Keratinocyte (primary cell): Measurements from ENCODE around the gene DOCK1. TPM values are rescaled to one million over a fixed set of nuclear protein-coding genes. Genes with fewer than 3 reads are reported as not detected.

Experiments used
- DNase-seq: peaks from one replicate; pipeline ENCODE4 v3.0.0-alpha.2; 2011; ENCODE audit warnings: low read depth, missing footprints, low spot score
- FAIRE-seq: peaks from 2 replicates; lab custom pipeline; 2011; peaks lifted over from hg19 to GRCh38; lab: Jason Lieb, UNC
- H2AFZ ChIP-seq: 2 replicates; pipeline ENCODE4 v1.6.0; 2012; ENCODE audit warnings: low read length, control low read depth, inconsistent platforms; ENCODE audit not compliant: control insufficient read depth
- H3K27ac ChIP-seq: 2 replicates; pipeline ENCODE4 v1.5.1; 2011; ENCODE audit warnings: low read length; ENCODE audit not compliant: control insufficient read depth, insufficient read depth
- H3K27me3 ChIP-seq: 3 replicates; pipeline ENCODE4 v1.6.0; 2011; ENCODE audit warnings: low read length; ENCODE audit not compliant: control insufficient read depth, insufficient read depth; ENCODE audit errors: extremely low read depth
- H3K36me3 ChIP-seq, 2 experiments: 2 replicates in 1 of 2; 3 replicates in 1 of 2; pipeline ENCODE4 v1.5.1; 2011; ENCODE audit warnings: low read length in 2 of 2, mild to moderate bottlenecking in 1 of 2; ENCODE audit not compliant: control insufficient read depth in 2 of 2, insufficient read depth in 2 of 2; ENCODE audit errors: extremely low read depth in 1 of 2
- H3K4me1 ChIP-seq: 3 replicates; pipeline ENCODE4 v1.5.1; 2011; ENCODE audit warnings: low read length; ENCODE audit not compliant: control insufficient read depth, insufficient read depth; ENCODE audit errors: extremely low read depth
- H3K4me2 ChIP-seq: 3 replicates; pipeline ENCODE4 v1.6.0; 2011; ENCODE audit warnings: low read depth, low read length; ENCODE audit not compliant: control insufficient read depth, insufficient read depth; ENCODE audit errors: extremely low read depth
- H3K4me3 ChIP-seq, 3 experiments: fragments of 200-600 bp in 1 of 3; sonication (generic) in 1 of 3; 2 replicates in 2 of 3; 3 replicates in 1 of 3; pipeline ENCODE4 v1.5.1; 2011 to 2016; ENCODE audit warnings: low read length in 3 of 3, mild to moderate bottlenecking in 3 of 3, control low read depth in 2 of 3, inconsistent platforms in 1 of 3, low read depth in 1 of 3, mixed read lengths in 1 of 3, mixed run types in 1 of 3, moderate library complexity in 1 of 3; ENCODE audit not compliant: control insufficient read depth in 2 of 3, insufficient read depth in 2 of 3; ENCODE audit errors: extremely low read depth in 1 of 3
- H3K79me2 ChIP-seq: 2 replicates; pipeline ENCODE4 v1.6.0; 2012; ENCODE audit warnings: low read length; ENCODE audit not compliant: control insufficient read depth, insufficient read depth
- H3K9ac ChIP-seq: 3 replicates; pipeline ENCODE4 v1.6.0; 2011; ENCODE audit warnings: low read length; ENCODE audit not compliant: control insufficient read depth, insufficient read depth; ENCODE audit errors: extremely low read depth
- H3K9me1 ChIP-seq: 3 replicates; pipeline ENCODE4 v1.6.0; 2011; ENCODE audit warnings: low read length; ENCODE audit not compliant: control insufficient read depth, insufficient read depth; ENCODE audit errors: extremely low read depth
- H3K9me3 ChIP-seq: 2 replicates; pipeline ENCODE4 v1.5.1; 2012; ENCODE audit warnings: low read depth, low read length; ENCODE audit not compliant: control insufficient read depth
- H4K20me1 ChIP-seq: 3 replicates; pipeline ENCODE4 v1.6.0; 2011; ENCODE audit warnings: low read length; ENCODE audit not compliant: control insufficient read depth, insufficient read depth; ENCODE audit errors: extremely low read depth
- EZH2 ChIP-seq: IDR thresholded peaks from one replicate; pipeline ENCODE4 v1.6.1; 2012; ENCODE audit warnings: inconsistent platforms, mild to moderate bottlenecking, low read length, moderate library complexity
- dilution Hi-C: fragments of 300-500 bp; cut with MboI; formaldehyde crosslinking; loops from one replicate; pipeline ENCODE4 v1.7.0; 2020; ENCODE audit warnings: low sequenced_read_pairs; ENCODE audit not compliant: extremely low pct_ligation_motif_present
- polyA plus RNA-seq, 5 experiments: library from polyadenylated mRNA; depleted of rRNA in 3 of 5; stranded (reverse) in 3 of 5; stranded (forward) in 1 of 5; unstranded in 1 of 5; fragments of >200 nt; gene quantifications; 1 replicate in 1 of 5; 2 replicates in 3 of 5; 3 replicates in 1 of 5; pipeline versions ENCODE4 v1.2.1 to v1.2.3, GENCODE V29; 2011 to 2012; ENCODE audit warnings: missing spikeins in 2 of 5, low read depth in 1 of 5, low replicate concordance in 1 of 5
- TF ChIP-seq, protein P1 (sequence below), 3 experiments: IDR thresholded peaks in 1 of 3; conservative IDR thresholded peaks in 1 of 3; optimal IDR thresholded peaks in 1 of 3; 2 replicates in 2 of 3; 3 replicates in 1 of 3; pipeline versions ENCODE3 to v1.5.1; 2011; ENCODE audit warnings: low read length in 3 of 3, mild to moderate bottlenecking in 3 of 3, moderate library complexity in 2 of 3, control low read depth in 1 of 3, inconsistent platforms in 1 of 3; ENCODE audit not compliant: insufficient read depth in 2 of 3; ENCODE audit errors: extremely low read depth in 1 of 3

Gene DOCK1
- polyA plus RNA-seq, 1 donor (not counting 4 experiments of a cell fraction or from before 2014, with no cell fraction given): 15.7 TPM

DNA sequence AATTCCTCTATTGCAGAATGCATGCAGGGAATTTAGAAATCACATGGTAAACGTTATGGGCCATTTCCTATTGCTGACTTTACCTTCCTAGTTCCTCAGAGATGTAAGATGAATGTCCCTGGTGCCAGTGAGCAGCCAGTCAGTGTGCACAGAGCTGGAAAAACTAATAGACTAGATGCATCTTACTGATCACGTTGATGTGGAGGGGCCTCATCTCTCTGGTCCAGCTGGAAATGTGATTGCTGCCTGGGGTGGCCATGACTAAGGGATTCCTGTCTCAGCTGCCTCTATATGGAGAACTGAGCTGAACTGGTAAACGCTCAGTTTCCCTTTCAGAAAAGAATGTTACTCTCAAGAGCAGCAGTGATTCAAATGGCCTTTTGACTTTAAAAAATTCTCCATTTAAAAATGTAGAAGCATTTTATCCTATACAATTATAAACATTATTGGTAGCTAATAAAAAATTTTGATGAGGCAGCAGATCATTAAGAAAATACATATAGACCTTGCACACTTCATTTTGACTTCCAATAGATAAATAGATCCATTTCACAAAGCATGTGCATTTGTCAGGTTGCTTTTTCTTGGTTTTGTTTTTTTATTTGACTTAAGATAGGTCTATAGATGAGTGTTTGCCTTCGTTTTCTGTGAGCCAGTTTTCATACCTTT lies 371.7 kb downstream of the DOCK1 start:
- no peaks in the 10 kb centered on the region for H4K20me1 ChIP-seq
- H2AFZ ChIP-seq: no peak overlapping the region
- dilution Hi-C loops: no loop called here
- H3K27ac ChIP-seq: no peak overlapping the region
- H3K79me2 ChIP-seq: no peaks in the 10 kb centered on the region
- no peak for FAIRE-seq
- H3K4me3 ChIP-seq: no peak overlapping the region
- H3K4me2 ChIP-seq: no peak overlapping the region
- peaks cover 3% of the 10 kb centered on the region for H3K9me1 ChIP-seq
- no peaks in the 10 kb centered on the region for H3K9me3 ChIP-seq
- no peaks in the 10 kb centered on the region for H3K27me3 ChIP-seq
- H3K36me3 ChIP-seq: peaks cover 0 to 5% of the 10 kb centered on the region in 2 experiments
- no peak for DNase-seq
- H3K4me1 ChIP-seq: no peaks in the 10 kb centered on the region
- TF ChIP-seq, protein P1, sequence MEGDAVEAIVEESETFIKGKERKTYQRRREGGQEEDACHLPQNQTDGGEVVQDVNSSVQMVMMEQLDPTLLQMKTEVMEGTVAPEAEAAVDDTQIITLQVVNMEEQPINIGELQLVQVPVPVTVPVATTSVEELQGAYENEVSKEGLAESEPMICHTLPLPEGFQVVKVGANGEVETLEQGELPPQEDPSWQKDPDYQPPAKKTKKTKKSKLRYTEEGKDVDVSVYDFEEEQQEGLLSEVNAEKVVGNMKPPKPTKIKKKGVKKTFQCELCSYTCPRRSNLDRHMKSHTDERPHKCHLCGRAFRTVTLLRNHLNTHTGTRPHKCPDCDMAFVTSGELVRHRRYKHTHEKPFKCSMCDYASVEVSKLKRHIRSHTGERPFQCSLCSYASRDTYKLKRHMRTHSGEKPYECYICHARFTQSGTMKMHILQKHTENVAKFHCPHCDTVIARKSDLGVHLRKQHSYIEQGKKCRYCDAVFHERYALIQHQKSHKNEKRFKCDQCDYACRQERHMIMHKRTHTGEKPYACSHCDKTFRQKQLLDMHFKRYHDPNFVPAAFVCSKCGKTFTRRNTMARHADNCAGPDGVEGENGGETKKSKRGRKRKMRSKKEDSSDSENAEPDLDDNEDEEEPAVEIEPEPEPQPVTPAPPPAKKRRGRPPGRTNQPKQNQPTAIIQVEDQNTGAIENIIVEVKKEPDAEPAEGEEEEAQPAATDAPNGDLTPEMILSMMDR (optimal IDR thresholded peaks at IDR 0.05 in 1 of 3, IDR thresholded peaks at IDR 0.05 in 1 of 3, conservative IDR thresholded peaks at IDR 0.05 in 1 of 3; ENCODE audit: extremely low read depth in 1 of 3, insufficient read depth in 2 of 3, low read length in 3 of 3): no peak
- TF ChIP-seq EZH2: no peak
- H3K9ac ChIP-seq: no peak overlapping the region

DNA sequence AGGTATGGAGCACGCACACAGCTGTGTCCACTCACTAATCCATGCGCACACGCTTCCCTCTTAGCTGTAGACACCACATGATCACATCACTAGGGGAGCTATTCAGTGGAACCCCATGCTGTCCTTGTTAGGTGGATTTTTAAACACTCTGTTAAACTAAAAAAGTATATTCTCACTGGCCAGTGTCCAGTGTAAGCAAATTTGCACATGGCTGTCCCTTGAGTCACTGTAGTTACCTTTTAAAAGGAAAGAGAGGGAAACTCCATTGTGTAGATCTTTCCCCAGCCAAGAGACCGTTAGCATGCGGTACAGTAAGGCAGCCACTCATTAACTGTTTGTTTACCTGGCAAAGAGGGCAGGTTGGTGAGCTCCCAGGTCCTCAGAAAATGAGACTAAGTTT lies 372.8 kb downstream of the DOCK1 start:
- TF ChIP-seq EZH2: no peak
- TF ChIP-seq, protein P1 (optimal IDR thresholded peaks at IDR 0.05 in 1 of 3, IDR thresholded peaks at IDR 0.05 in 1 of 3, conservative IDR thresholded peaks at IDR 0.05 in 1 of 3; ENCODE audit: extremely low read depth in 1 of 3, insufficient read depth in 2 of 3, low read length in 3 of 3): no peak
- H3K36me3 ChIP-seq: peaks cover 0 to 5% of the 10 kb centered on the region in 2 experiments
- H3K9me1 ChIP-seq: peaks cover 3% of the 10 kb centered on the region
- H3K9me3 ChIP-seq: no peaks in the 10 kb centered on the region
- no peaks in the 10 kb centered on the region for H4K20me1 ChIP-seq
- H3K79me2 ChIP-seq: no peaks in the 10 kb centered on the region
- FAIRE-seq: no peak
- H3K27ac ChIP-seq: no peak overlapping the region
- no peak overlapping the region for H3K9ac ChIP-seq
- no peak for DNase-seq
- H2AFZ ChIP-seq: no peak overlapping the region
- dilution Hi-C loops: no loop called here
- H3K4me1 ChIP-seq: no peaks in the 10 kb centered on the region
- no peaks in the 10 kb centered on the region for H3K27me3 ChIP-seq
- no peak overlapping the region for H3K4me3 ChIP-seq
- H3K4me2 ChIP-seq: no peak overlapping the region
